Tibial nerve (tissue), 4 donors: ENCODE measurements around the gene CCT4. TPM values are rescaled to one million over a fixed set of nuclear protein-coding genes. Genes with fewer than 3 reads are reported as not detected.
"Not testable (repeated sequence)": the region's sequence is repeated elsewhere in the genome, so short reads cannot be mapped to it uniquely, and the experiment has no call there.

Source experiments
- DNase-seq, 2 donors: peaks; one replicate each; pipeline ENCODE4 v3.0.0-alpha.2; 2019; ENCODE audit warnings: low spot score in 2 of 2
- H3K27ac ChIP-seq, 4 donors: fragments of 200-600 bp; sonication (generic) in 3 of 4; one replicate each; pipeline ENCODE4 v1.5.1; 2017 to 2019; ENCODE audit warnings: mild to moderate bottlenecking in 1 of 4
- H3K27me3 ChIP-seq, 2 donors: fragments of 200-600 bp; sonication (generic) in 1 of 2; one replicate each; pipeline versions ENCODE4 v1.5.1 to v1.6.0; 2017 to 2019
- H3K36me3 ChIP-seq, 3 donors: fragments of 200-600 bp; sonication (generic); one replicate each; pipeline ENCODE4 v1.5.1; 2018 to 2019
- H3K4me1 ChIP-seq, 4 donors: fragments of 200-600 bp; sonication (generic) in 3 of 4; one replicate each; pipeline ENCODE4 v1.5.1; 2017 to 2019
- H3K4me3 ChIP-seq, 4 donors: fragments of 200-600 bp; sonication (generic) in 3 of 4; one replicate each; pipeline ENCODE4 v1.5.1; 2017 to 2019; ENCODE audit warnings: mild to moderate bottlenecking in 1 of 4, moderate library complexity in 1 of 4
- H3K9me3 ChIP-seq, 4 donors: fragments of 200-600 bp; sonication (generic) in 3 of 4; one replicate each; pipeline ENCODE4 v1.5.1; 2017 to 2019
- EP300 ChIP-seq, 2 donors: sonication (generic); formaldehyde crosslinking; IDR thresholded peaks; one replicate each; pipeline ENCODE4 v1.6.1; 2017; ENCODE audit warnings: antibody characterized with exemption in 2 of 2, mild to moderate bottlenecking in 1 of 2
- POLR2A ChIP-seq, 2 donors: fragments of 450-650 bp; IDR thresholded peaks; one replicate each; pipeline ENCODE4 v1.6.1; 2017; ENCODE audit warnings: antibody characterized with exemption in 2 of 2, mild to moderate bottlenecking in 2 of 2, moderate library complexity in 2 of 2
- WGBS, 2 donors: methylation state at CpG; one replicate each; pipeline ENCODE4 v1.1.5; 2018; 5-methylcytosine and 5-hydroxymethylcytosine counted together
- total RNA-seq, 4 donors: library from RNA; depleted of rRNA; stranded (reverse); fragments of >200 nt; gene quantifications; one replicate each; pipeline ENCODE4 v1.1.0, GENCODE V29; 2016
- TF ChIP-seq, protein P1 (sequence below), 5 experiments: fragments of 200-600 bp in 3 of 5; fragments of 450-650 bp in 2 of 5; sonication (generic) in 3 of 5; IDR thresholded peaks; one replicate each; pipeline ENCODE4 v1.5.1; 2016 to 2019; ENCODE audit warnings: antibody characterized with exemption in 5 of 5, mild to moderate bottlenecking in 3 of 5, moderate library complexity in 2 of 5

The CCT4 gene
- total RNA-seq, 4 donors from 2014 or later, result 58.4 to 77.0 (median 64.1) TPM

- 85 to 91% methylated on average over 8 of the region's 8 CpGs for WGBS, 2 donors
- no peaks in the 10 kb centered on the region for H3K4me1 ChIP-seq
- H3K27me3 ChIP-seq, result no peaks in the 10 kb centered on the region
- H3K27ac ChIP-seq, result no peak overlapping the region
- no peaks in the 10 kb centered on the region for H3K9me3 ChIP-seq
- no peak for DNase-seq
- TF ChIP-seq POLR2A (IDR thresholded peaks at IDR 0.05), result no peak
- no peak for TF ChIP-seq EP300 (IDR thresholded peaks at IDR 0.05)
- TF ChIP-seq, protein P1, sequence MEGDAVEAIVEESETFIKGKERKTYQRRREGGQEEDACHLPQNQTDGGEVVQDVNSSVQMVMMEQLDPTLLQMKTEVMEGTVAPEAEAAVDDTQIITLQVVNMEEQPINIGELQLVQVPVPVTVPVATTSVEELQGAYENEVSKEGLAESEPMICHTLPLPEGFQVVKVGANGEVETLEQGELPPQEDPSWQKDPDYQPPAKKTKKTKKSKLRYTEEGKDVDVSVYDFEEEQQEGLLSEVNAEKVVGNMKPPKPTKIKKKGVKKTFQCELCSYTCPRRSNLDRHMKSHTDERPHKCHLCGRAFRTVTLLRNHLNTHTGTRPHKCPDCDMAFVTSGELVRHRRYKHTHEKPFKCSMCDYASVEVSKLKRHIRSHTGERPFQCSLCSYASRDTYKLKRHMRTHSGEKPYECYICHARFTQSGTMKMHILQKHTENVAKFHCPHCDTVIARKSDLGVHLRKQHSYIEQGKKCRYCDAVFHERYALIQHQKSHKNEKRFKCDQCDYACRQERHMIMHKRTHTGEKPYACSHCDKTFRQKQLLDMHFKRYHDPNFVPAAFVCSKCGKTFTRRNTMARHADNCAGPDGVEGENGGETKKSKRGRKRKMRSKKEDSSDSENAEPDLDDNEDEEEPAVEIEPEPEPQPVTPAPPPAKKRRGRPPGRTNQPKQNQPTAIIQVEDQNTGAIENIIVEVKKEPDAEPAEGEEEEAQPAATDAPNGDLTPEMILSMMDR (IDR thresholded peaks at IDR 0.05), result no peak
- peaks cover 0 to 29% (median 0%) of the 10 kb centered on the region in 3 donors for H3K36me3 ChIP-seq
- H3K4me3 ChIP-seq, result no peak overlapping the region
These were observed 38.3 kb upstream of the CCT4 start for GRCh38 chr2:61926531-61927477.

DNA sequence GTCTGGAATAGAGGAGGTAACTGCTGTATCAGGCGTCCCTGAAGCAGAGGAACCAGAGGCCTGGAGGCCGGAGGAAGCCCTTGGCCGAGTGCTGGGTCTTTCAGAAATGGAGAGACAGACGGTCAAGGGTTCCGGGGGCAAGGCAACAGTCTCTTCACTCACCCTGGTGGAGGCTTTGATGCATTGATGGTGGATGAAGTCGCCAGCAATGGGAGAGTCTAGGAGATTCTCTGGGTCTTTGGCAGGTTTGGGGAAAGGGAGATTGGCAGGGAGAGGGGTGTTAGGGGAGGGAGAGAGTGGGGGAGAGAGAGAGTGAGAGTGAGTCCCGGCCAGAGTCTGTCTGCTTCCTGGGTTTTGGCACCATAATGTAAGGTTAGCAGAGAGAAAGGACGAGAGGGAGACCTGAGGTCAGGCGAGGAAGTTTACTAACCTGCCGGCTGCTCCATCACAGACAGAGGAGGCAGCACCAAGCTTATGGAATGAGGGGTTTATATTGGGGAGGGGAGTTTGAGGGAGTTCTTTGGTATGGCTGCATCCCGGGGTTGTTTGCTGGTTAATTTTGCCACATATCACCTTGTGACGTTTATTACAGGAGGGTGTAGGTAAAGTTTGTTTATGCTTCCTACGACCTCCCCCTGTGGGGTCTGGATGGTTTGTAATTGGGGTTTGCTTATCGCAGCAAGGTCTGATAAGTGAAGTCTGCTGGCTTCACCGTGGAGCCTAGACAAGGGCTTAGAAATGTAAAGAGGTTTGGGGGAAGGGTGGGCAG lies 36.6 kb upstream of the CCT4 start:
- Histone ChIP-seq H3K4me1 (peaks cover 0 to 2% (median 0%) of the 10 kb centered on the region in 4 donors), H3K9me3 (no peaks in the 10 kb centered on the region), H3K27ac (no peak overlapping the region), H3K4me3 (no peak overlapping the region), H3K36me3 (peaks cover 0 to 28% (median 0%) of the 10 kb centered on the region in 3 donors), H3K27me3 (no peaks in the 10 kb centered on the region)
- WGBS, 2 donors, result 74% methylated on average over 15 of the region's 15 CpGs
- no peak for TF ChIP-seq EP300 (IDR thresholded peaks at IDR 0.05)
- DNase-seq, result no peak

DNA sequence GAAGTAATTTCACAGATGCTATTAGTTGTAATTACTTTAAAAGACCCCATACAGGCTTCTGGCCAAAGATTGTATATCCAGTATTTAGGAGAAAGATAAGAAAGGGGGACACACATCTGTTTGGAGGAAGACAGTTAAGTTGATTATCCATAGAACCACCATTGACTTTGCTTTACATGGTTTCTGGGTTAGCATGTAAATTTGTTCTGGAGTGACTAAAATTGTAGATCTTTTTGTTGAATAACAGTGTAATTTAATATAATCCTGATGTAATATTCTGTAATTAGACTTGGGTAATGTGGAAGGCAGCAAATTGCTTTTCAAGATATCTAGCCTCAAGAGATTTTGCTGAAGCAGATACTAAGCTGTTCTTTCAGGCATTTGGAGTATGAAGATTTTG lies 34.3 kb upstream of the CCT4 start:
- DNase-seq, result no peak
- Histone ChIP-seq H3K36me3 (peaks cover 0 to 17% (median 0%) of the 10 kb centered on the region in 3 donors), H3K27me3 (no peaks in the 10 kb centered on the region), H3K27ac (no peak overlapping the region), H3K4me1 (peaks cover 0 to 19% (median 0%) of the 10 kb centered on the region in 4 donors), H3K9me3 (no peaks in the 10 kb centered on the region), H3K4me3 (no peak overlapping the region)
- TF ChIP-seq EP300 (IDR thresholded peaks at IDR 0.05), result no peak
- TF ChIP-seq POLR2A (IDR thresholded peaks at IDR 0.05), result no peak

DNA sequence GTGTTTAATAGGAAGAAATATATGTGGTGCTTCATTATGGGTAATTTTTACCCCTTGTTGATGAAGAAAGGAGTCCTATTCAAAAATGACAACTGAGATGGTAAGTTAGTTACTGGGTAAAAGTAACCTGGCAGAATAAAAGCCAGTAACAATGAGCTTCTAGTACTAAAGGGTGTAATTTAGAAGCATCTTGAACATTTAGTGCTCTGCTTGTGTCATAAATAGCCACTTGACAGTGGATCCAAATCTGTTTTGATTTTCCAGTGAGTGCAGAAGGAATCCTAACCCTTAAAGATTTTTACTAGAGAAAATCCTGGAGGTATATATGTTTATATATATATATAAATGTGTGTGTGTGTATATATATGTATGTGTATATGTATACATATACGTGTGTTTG lies 32.1 kb upstream of the CCT4 start:
- peaks cover 0 to 9% (median 0%) of the 10 kb centered on the region in 3 donors for H3K36me3 ChIP-seq
- H3K4me1 ChIP-seq, result peaks cover 0 to 19% (median 0%) of the 10 kb centered on the region in 4 donors
- no peaks in the 10 kb centered on the region for H3K9me3 ChIP-seq
- H3K4me3 ChIP-seq, result no peak overlapping the region
- TF ChIP-seq, protein P1 (IDR thresholded peaks at IDR 0.05), result no peak
- TF ChIP-seq POLR2A (IDR thresholded peaks at IDR 0.05), result no peak
- no peak for TF ChIP-seq EP300 (IDR thresholded peaks at IDR 0.05)
- 83 to 89% methylated on average over 1 of the region's 1 CpG for WGBS, 2 donors
- no peaks in the 10 kb centered on the region for H3K27me3 ChIP-seq
- no peak overlapping the region for H3K27ac ChIP-seq
- DNase-seq, result no peak

- not testable (repeated sequence) for H3K27me3 ChIP-seq, H3K27ac ChIP-seq, H3K36me3 ChIP-seq, H3K9me3 ChIP-seq, DNase-seq, H3K4me3 ChIP-seq
- 78 to 96% methylated on average over 4 of the region's 4 CpGs for WGBS, 2 donors
- peaks cover 0 to 14% (median 0%) of the 10 kb centered on the region in 4 donors for H3K4me1 ChIP-seq
These were observed 26.3 kb upstream of the CCT4 start for GRCh38 chr2:61914794-61915193.

DNA sequence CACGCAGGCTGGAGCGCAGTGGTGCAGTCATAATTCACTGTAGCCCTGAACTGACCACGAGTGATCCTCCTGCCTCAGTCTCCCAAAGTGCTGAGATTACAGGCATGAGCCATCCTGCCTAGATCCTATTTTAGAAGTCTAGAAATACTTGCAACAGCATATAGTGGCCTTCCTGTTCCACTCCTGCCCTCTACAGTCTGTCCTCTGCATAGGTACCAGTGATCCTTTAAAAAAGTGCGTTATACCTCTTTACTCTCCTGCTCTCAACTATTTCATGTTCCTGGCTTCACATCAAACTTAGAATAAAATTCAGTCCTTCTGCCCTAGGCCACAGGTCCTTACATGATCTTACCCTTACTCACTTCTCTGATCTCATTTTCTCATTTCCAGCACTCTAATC lies 23.1 kb upstream of the CCT4 start:
- H3K4me1 ChIP-seq, result peaks cover 0 to 20% (median 4%) of the 10 kb centered on the region in 4 donors
- no peaks in the 10 kb centered on the region for H3K36me3 ChIP-seq
- no peak overlapping the region for H3K4me3 ChIP-seq
- H3K27me3 ChIP-seq, result no peaks in the 10 kb centered on the region
- WGBS, 2 donors, result 95% methylated on average over 4 of the region's 4 CpGs
- TF ChIP-seq, protein P1 (IDR thresholded peaks at IDR 0.05), result no peak
- no peak for TF ChIP-seq POLR2A (IDR thresholded peaks at IDR 0.05)
- TF ChIP-seq EP300 (IDR thresholded peaks at IDR 0.05), result no peak
- no peak for DNase-seq
- H3K27ac ChIP-seq, result no peak overlapping the region
- H3K9me3 ChIP-seq, result no peaks in the 10 kb centered on the region
